ENCODE data around the gene MGP. TPM values are rescaled to one million over a fixed set of nuclear protein-coding genes. Genes with fewer than 3 reads are reported as not detected.

Gene MGP
- total and polyA plus RNA-seq, 2 experiments from 2014 or later, result 0.60 TPM; not detected in 1

- no peaks in the 10 kb centered on the region for H3K9me2 ChIP-seq (ENCODE audit: insufficient read depth)
- no peak for TF ChIP-seq JUNB (IDR thresholded peaks at IDR 0.05; ENCODE audit: unreplicated experiment)
- no peak for TF ChIP-seq POLR2AphosphoS5 (IDR thresholded peaks at IDR 0.05; ENCODE audit: low read depth)
- no peak for TF ChIP-seq ZNF462 (CRISPR knock-in tag; IDR thresholded peaks at IDR 0.05)
- TF ChIP-seq NANOG (IDR thresholded peaks at IDR 0.05; ENCODE audit: borderline replicate concordance), result no peak
- no peak for TF ChIP-seq STAT1 (IDR thresholded peaks at IDR 0.05; ENCODE audit: unreplicated experiment)
- no peak for TF ChIP-seq EZH2 (IDR thresholded peaks at IDR 0.05; ENCODE audit: low read depth, unreplicated experiment)
- no peak for TF ChIP-seq CTCF (conservative IDR thresholded peaks at IDR 0.05; ENCODE audit: low read depth in 2 of 2)
- no peak for TF ChIP-seq ETS1 (IDR thresholded peaks at IDR 0.05)
- TF ChIP-seq REST (IDR thresholded peaks at IDR 0.05; ENCODE audit: unreplicated experiment), result no peak
- TF ChIP-seq ZNF331 (CRISPR knock-in tag; IDR thresholded peaks at IDR 0.05; ENCODE audit: low read depth), result no peak
- H4K20me1 ChIP-seq (replicated peaks; ENCODE audit: insufficient read depth), result no peaks in the 10 kb centered on the region
- peaks cover 7% of the 10 kb centered on the region; the same call in 1 of the 2 replicates for H3K4me1 ChIP-seq (ENCODE audit: insufficient read depth)
- no peak overlapping the region for H3K4me2 ChIP-seq
- H3F3A ChIP-seq (replicated peaks; ENCODE audit: low read depth), result no peaks in the 10 kb centered on the region
- peaks cover 3% of the 10 kb centered on the region for H3K27me3 Mint-ChIP-seq (ENCODE audit: insufficient read depth, low read depth, poor library complexity)
- no peak overlapping the region for H3K27ac ChIP-seq (ENCODE audit: low read depth)
- peaks cover 6% of the 10 kb centered on the region; the same call in 2 of the 3 replicates for H3K4me1 Mint-ChIP-seq
- no peak overlapping the region for H3K27ac Mint-ChIP-seq
- H3K36me3 Mint-ChIP-seq (ENCODE audit: low read depth), result peaks cover 12% of the 10 kb centered on the region; the same call in 2 of the 3 replicates
- H3K9me3 Mint-ChIP-seq, result peaks cover 35% of the 10 kb centered on the region
- no peak for ATAC-seq
- H3K4me3 ChIP-seq, result no peak overlapping the region
- no peak overlapping the region for H2AFZ ChIP-seq
- H3K79me2 ChIP-seq (replicated peaks; ENCODE audit: insufficient read depth), result no peaks in the 10 kb centered on the region
- no peaks in the 10 kb centered on the region for H3K36me3 ChIP-seq (ENCODE audit: insufficient read depth)
- H3K27me3 ChIP-seq (ENCODE audit: insufficient read depth), result no peaks in the 10 kb centered on the region
- no peak overlapping the region for H3K4me3 Mint-ChIP-seq
- DNase-seq (ENCODE audit: low spot score), result no peak
These were observed 27.1 kb downstream of the MGP start for GRCh38 chr12:14858513-14858912.

All from GM23338 (cell line).